ENCODE results near the gene B3GALT6. TPM values are rescaled to one million over a fixed set of nuclear protein-coding genes. Genes with fewer than 3 reads are reported as not detected.

Gene B3GALT6
- polyA plus RNA-seq, 10 donors, result 12.1 to 21.2 (median 15.6) TPM

DNA sequence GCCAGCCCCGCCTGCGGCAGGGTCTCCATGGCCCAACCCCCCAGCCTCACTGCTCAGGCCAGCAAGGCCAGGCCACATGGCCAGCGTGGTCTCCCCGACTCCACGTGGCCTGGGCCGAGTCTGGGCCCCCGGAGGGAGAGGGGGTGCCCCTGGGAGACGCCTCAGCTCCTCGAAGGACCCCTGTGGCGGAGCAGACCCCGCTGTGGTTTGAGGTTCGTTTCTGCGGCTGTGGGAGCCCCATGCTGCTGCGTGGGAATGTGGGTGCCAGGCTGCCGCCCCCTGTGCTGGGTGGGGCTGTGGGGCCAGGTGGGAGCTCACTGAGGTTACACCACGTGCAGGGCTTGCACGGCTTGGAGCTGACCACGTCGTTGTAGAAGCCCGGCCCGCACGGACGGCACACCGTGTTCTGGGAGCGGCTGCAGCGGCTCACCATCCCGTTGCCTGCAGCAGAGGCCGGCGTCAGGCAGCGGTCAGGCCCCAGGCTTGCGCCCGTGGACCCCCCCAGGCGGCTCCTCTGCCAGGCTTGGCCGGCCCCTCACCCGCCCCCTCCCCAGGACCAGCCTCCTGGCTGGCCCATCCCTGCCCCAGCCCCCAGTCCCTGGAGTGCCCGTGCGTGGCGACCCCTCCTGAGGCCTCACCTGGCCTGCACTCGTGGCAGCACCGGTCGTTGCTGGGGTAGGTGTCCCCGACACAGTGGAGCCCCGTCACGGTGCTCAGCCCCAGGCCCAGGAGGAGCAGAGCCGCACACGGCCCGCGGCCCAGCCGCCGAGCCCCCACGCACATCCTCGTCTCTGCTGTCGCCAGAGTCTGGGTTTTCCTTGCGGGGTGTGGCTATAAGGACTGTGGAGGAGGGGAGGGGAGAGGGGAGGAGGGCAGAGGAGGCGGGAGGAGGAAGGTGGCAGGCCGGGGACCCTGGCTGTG, 18.4 kb upstream of the B3GALT6 start, which contains the start of gene TNFRSF4:
TSS of gene TNFRSF4 (minus strand) at position 809 of the 921 bp plus-strand sequence. CDS start at position 783, 26 bp downstream.
- DNase-seq, result no peak

DNA sequence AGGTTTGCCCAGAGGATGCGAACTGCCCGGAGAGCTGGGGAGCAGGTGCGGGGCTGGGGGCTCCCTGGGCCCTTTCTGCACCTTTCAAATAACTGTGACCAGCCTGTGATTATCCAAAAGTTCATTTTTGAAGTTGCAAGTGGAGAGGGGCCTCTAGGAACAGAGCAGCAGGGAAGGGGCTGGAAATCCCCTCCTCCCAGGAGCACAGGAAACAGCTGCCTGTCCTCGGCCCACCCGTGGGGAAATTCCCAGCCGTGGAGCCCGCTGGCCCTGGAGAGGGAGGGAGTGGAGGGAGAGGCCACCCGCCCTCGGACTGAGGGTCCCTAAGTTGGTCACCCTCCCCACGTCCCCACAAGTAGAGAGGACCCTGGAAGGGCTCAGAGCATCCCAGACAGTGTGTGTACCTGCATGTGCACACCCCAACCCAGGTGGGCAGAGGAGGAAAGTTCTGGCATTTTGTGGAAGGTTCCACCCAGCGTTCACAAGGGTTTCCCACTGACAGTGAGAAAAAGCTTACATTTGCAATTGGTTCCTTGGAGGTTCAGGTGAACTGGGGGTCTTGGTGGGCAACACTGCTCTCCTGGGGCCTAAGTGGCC, 16.9 kb upstream of the B3GALT6 start:
- no peak for DNase-seq

DNA sequence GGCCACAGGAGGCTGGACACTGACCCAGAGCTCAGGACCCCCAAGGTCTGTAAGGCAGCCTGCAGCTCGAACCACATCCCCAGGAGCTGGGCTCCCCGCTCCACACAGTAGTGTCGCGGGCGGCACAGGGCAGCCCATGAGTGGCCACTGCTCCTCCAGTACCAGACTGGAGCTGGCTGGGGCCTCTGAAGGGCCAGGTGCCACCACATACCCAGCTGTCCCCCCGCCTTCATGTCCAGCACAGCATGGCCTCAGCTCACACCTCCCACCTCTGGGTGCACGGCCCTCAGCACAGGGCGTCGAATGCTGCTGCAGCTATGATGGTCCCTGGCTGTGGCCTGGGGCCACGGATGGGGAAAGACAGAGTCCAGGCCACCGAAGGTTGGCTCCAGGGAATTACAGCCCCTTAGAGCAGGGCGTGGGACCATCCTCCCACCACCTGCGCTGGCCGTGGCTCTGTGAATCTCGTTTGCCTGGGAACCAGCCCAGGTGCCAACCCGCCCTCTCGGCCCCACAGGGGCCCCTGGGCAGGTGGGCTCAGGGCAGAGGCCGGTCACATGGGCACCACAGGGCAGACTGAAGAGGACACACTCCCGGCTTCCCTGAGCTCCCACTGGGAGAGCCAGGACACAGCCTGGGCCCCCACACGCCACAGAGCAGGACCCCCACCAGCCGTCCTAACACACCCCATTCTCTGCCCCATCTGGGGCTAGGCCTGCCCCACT, 16.0 kb upstream of the B3GALT6 start:
- DNase-seq, result no peak

DNA sequence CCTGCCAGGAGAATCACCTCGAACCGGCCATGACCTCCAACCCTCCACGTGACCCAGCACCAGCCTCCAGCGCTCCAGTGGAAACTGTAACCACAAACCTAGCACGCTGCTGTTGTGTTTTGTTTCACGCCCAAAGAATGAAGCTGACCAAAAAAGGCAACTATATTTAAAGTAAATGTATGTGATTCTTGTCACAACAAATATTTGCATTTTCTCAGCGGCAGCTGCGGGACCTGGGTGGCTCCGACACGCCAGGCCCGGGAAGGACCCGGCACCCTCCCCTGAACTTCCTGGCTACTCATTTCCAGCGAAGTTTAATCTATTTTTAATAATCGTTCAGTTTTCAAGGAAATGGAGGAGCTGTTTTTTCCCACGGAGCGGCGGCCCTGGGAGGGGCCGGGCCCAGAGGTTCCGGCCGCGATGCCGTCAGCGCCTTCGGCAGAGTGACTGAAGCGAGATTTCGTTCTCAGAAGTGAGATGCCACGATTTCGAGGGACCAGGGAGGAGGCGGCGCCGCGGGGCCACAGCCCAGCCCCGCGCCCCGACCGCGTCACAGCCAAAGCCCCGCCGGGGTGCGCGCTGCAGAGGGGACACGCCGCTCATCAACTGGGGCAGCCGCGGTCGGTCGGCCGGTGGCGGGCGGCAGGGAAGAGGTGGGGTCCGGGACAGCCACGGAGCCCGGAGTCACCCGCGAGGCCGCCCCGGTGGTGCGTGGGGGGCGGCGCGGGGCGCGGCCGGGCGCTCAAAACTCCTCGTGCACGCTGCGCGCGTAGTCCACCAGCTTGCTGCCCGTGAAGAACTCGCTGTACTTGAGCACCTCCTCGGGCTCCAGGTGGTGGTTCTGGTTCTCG, 15.0 kb upstream of the B3GALT6 start:
- DNase-seq, result no peak

DNA sequence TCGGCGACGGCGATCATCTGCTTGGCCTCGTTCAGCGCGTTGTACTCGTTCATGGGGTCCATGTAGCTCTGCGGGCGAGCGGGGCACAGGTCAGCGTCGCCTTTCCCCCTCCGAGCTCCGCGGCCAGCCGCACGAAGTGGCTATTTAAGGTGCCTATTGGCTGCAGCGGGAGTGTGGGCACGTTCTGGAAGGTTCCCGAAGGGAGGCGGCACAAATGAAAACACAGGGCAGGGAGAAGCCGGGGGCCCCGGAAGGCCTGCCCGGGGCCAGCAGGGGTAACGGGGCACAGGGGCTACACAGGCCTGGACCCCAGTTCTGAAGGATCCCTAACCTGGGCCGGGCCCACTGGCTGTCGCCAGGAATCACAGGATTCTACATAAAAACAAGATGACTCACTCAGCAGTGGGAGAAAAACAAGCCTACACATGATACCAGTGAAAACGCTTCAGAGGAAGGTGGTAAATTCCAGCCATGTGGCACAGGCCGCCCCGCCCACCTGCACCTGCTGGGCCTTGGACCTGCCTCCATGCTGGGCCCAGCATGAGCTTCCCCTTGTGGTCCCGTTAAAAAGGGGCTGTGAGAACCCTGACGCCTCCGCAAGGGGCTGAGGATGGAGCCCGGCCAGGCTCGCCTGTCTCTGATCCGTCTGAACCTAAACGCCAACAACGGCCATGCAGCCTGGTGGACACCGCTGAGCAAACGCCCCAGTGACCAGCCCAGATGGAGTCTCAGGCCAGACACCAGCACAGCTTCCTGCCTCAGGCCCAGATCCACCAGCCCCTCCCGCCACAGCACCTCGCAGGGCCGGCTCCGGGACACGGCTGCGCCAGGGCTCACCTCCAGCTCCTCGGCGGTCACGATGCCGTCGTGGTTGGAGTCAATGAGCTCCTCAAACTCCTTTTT, 14.2 kb upstream of the B3GALT6 start:
- DNase-seq, result no peak

DNA sequence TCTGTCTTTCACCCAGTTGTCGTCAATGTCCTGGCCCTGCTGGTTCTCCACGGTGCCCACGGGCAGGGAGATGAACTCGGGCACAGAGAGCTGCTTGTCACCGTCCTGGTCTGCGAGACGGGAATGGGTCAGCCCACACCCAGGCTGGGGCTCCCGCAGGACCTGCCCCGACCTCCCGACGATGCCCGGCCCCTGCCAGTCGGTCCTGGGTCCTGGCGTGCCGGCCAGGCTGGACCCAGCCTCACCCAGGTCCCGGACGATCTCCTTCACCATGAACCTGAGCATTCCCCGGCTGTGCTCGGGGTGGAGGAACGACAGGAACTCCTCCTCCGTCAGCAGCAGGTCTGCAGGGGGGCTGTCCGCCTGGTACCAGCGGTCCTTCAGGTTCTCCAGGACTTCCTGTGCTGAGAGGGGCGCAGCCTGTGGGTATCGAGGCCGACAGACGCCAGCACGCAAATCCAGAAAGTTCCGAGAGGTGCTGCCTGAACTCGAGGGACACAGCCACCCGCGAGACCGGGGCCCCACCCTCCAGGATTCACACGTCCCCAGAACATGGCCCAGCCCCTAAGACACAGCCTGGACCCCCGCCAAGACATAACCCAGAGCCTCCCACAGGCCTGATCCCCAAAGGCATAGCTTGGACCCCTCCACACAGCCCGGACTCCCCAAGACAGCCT, 13.4 kb upstream of the B3GALT6 start:
- no peak for DNase-seq

DNA sequence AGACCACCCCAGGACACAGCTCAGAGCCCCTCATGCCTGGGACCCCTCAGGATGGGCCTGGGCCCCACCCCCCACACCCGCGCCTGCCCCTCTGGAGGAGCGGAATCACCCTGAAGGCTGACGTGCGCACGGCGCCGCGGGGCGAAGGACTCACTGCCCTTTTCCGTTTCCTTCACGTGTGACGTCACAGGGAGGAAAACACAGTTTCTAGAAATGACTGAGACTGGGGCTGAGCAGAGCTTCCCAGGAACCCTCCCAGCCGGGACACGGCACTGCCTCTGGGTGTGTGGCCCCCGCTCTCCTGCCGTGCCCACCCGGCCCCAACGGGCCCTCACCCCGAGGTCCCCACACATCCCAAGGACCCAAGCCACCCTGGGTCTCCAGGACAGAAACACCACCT, 12.7 kb upstream of the B3GALT6 start:
- no peak for DNase-seq

DNA sequence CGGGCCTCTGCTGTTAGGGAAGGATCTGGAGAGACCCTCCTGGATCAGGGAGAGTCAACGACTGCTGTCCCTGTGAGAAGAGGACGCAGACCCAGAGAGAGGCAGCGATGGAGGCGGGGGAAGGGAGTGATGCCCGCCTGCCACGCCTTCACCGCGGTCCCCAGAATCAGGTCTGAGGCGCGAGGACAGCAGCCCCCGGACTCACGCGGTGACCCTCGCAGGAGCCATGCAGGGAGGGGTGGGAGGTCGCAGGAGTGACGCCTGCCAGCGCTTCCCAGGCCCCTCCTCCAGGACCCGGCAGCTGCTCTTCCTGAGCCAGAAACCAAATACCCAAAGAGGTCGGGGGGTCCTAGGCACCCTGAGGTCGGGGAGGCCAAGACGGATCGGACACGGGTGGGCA, 11.8 kb upstream of the B3GALT6 start:
- DNase-seq, result no peak

DNA sequence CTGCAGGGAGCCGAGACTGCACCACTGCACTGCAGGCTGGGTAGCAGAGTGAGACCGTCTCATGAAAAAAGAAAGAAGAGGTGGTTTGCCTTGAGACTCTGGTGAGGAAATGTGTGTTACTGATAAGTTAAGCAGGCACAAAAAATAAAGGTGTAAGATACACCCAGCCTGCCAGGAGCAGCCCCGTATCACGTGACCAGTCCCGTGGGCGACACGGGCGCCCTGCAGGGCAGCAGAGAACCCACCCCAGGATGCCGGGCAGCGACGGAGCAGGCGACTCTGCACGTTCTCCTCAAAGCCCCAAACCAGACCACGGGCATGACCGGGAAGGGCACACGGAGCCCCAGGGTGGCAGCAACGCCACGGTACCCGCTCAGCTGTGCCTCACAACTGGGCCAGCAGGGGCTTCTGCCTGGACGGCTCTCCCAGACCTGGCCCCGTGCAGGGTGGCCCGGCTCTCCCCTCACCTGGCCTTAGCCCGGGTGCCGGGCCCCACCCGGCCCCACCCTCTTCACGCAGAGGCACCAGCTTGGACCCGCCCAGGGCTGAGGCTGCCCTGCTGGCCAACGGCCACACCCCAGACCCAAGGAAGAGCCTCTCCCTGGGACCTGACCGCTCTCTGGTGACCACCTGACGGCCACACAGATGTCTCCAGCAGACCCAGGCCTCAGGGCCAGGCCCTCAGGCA, 10.0 kb upstream of the B3GALT6 start:
- DNase-seq, result no peak

DNA sequence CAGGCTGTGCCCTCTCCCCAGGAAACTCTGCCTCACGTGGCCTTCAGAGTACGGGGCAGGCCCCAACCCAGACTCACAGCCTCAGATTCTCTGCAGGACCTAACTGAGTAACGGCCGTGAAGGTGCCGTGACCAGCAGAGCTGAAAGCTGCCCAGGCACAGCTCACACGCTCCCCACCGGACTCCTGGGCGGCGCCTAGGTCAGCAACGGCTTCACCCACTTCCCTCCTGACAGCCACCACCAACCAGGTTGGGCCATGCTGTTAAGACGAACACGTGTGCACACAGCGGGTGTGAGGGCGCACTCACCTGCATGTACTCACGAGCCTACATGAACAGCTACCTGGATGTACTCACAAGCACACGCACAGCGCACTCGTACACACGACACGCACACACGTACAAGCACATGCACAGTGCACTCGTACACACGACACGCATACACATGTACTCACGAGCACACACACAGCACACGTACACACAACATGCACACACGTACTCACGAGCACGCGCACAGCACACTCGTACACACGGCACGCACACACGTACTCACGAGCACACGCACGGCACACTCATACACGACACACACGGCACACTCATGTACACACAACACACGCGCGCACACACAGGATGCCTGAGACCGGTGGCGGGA, 9.3 kb upstream of the B3GALT6 start:
- no peak for DNase-seq

DNA sequence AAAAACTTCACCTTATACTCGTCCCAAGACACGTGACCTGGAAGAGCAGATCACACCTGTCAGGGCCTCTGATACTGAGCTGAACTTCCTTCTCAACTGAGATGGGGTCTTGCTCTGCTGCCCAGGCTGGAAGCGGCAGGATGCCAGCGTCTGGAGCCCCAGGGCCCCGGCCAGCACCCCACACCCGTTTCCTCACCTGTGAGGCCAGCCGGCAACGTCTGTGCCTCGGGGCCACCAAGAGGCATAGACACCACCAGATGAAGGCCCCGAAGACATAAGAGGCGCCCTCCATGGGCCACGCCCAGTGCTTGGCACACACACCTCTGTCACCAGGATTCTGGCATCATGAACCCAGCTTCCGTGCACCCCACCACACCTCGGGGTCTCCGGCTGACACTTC, 8.7 kb upstream of the B3GALT6 start:
- no peak for DNase-seq

DNA sequence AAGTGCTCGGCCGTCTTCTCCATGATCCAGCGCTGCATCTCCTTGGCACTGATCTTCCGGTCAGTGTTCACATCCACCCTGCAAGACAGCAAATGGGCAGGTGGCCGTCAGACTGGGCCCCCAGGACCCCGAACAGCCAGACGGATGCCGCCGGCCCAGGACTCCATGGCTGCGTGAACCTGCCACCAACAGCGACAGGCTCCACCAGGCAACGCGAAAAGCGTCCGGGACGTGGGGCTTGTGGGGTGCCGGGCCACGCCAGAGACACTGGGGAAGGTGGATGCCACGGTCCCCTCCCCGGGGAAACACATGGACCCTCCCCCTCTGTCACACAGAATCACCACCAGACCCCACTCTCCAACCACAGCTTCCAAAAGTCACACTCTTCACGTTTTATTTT, 8.1 kb upstream of the B3GALT6 start:
- no peak for DNase-seq

DNA sequence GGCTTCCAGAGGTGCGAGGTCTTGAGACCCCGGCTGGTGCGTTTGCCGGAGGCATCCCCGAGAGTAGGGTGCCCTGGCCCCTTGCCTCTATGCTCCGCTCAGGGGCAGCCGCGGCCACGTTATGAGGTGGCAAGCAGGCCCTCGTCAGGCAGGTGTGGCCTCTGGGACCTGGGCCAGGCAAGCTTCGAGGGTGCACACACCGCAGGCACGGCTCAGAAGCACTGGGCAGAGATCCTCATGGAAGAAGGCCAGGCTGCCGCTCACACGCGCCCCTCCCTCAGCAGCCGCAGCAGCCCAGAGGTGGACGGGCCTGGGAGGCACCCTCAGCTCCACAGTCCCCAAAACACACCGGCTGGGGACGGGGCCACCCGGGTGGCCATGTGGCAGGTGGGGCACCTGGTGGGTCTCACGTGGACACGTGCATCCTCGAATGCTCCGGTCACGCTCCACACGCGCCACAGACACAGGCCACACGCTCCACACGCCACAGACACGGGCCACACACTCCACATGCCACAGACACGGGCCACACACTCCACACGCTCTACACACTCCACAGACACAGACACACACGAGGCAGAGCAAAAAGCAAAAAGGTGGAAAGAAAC, 6.7 kb upstream of the B3GALT6 start:
- no peak for DNase-seq

DNA sequence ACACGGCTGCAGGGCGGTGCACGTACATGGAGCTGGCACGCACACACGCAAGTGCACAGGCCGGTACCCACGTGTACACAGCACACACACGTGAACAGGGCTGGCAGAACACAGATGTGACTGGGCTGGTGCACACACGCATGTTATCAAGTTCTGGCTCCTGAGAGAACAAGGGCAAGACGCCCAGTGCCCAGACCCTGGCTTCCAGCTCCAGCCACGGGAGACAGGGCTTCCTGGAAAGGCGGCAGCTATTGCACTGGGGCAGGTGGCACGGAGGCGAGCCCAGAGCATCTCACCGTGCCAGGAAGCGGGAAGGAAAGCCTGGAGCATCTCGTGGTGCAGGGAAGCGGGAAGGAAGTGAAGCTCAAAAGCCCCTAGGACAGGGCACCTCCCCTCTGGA, 6.1 kb upstream of the B3GALT6 start:
- no peak for DNase-seq

DNA sequence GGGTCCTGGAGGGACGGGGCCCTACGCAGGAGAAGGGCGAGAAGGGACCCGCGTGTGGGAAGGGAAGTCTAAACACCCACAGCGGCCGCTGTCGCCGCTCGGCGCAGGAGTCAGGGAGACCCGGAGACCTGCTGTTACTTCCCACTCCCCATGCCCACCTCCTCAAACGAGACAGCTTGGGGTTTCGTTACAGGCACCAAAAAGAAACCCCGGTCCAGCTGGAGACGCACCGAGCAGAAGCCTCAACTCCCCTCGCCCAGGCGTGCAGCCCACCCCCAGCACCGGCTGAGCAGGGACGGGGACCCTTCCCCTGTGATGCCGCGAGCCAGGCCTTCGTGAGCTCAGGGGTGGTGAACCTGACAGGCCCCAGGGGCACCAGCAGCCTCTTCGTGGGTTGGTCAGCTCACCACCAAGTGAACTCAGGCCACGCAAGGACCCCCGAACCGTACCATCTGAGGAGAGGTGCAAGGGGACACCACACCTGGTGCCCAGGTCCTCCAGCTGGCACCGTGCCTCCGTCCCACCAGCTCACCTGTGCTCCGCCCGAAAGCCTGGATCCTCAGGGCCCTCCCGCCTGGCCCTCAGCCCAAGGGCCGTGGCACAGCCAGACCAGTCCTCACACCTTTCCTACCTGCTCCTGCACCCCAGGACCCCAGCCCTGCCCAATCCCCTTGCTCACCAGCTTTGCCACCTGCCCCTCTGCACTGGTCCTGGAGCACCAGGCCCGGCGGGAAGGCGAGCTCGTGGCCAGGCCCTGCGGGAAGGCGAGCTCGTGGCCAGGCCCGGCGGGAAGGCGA, 5.3 kb upstream of the B3GALT6 start:
- DNase-seq, result no peak

DNA sequence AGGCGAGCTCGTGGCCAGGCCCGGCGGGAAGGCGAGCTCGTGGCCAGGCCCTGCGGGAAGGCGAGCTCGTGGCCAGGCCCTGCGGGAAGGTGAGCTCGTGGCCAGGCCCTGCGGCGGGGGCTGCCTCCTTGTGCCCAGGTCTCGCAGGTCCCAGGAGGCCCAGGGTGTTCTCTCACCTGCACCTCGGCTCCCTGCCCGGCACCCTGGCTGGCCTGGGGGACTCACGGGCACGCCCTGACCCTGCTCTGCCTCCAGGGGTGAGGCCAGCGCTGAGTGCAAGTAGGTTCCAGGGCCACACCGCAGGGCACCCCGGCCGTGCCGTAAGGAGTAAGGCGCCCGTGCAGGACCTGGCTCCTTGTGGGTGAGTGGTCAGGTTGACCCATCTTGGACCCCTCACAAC, 4.7 kb upstream of the B3GALT6 start:
- DNase-seq, result no peak

DNA sequence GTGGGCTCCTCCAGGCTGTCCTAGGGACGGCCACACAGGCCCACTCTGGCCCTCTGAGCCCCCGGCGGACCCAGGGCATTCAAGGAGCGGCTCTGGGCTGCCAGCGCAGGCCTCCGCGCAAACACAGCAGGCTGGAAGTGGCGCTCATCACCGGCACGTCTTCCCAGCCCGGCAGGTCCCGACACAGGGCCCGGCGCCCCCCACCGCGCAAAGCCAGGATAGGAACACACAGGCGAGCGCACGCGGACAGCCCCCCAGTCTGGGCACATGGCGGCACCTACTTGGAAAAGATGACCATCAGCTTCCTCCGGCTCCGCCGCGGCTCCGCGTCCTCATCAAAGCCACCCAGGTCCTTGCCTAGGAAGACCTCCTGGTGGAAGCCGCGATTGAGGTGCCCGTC, 3.9 kb upstream of the B3GALT6 start:
- no peak for DNase-seq
